GM21528 (cell line): Measurements from ENCODE around the gene CCBE1.
"Not testable (repeated sequence)": the region's sequence is repeated elsewhere in the genome, so short reads cannot be mapped to it uniquely, and the experiment has no call there.

Experiments used
- ATAC-seq: cut with Tn5 transposase; IDR thresholded peaks from one replicate; pipeline ENCODE4 v1.9.1; 2021; ENCODE audit warnings: mild to moderate bottlenecking, moderate library complexity; ENCODE audit not compliant: unreplicated experiment, low FRiP score

The CCBE1 gene

DNA sequence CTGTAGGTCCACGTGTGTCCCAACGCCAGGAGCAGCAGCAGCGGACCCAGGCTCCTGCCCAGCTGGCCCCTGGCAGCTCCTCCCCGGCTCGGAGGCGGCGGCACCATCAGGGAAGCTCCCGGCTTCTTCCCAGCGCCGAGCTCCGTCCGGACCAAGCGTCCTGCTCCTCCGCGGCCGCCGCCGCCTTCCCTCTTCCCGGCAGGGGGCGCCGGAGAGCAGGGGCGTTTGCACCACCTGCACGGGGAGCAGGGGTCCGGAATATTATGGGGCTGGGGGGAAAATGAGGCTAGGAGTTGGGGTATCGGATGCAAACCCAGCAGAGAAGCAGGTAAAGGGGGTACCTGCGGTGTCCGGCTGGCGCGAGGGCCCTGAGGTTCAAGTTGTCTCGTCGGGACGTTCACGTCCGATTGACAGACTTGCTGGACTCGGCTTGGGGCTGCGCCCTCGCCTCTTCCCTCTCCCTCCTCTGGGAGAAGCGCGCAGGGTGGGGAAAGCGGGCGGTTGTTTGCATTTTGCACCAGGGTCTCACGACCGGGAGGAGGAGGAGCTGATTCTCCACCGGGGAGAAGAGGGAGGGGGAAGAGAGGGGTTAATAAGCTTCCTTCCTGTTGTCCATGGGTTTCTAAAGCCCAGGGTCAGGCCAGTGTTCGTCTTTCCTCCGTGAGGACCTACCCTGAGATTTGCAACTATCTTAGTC is at the start of gene CCBE1:
Gene CCBE1, minus strand, starts transcription at position 188 of the 697 bp plus-strand sequence.
- ATAC-seq, result peak; percentile 72

DNA sequence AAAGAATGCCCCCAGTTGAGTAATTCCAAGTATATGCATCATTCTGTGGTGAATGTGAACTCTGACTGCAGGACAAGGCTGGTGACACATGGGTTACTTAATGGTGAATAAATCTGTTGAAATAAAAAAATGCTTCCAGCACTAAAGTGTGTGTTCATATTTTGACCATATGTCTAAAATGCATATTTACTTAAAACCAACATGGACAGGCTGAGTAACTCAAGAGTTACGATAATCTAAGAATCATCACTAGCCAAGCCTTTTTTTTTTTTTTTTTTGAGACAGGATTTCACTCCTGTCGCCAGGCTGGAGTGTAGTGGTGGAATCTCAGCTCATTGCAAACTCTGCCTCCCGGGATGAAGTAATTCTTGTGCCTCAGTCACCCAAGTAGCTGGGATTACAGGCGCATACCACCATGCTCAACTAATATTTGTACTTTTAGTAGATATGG is 47.1 kb upstream of the CCBE1 start:
- no peak for ATAC-seq

DNA sequence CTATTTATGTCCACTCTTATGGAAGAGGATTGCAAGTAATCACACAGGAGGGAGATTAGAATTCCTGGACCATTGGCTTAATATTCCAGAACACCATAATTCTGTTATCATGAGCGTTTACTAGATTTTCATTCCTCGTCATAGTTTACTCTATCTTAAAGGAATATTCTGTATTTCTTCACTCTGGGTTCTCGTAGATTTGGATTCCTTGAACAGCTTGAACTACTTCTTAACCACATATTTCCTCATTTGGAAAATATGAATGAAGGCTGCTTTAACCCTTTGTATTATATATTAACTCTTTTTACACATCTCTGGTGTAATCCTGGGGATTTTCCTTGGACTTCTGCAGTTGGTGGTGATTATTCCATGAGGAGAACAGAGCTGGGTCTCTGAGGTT is 46.3 kb upstream of the CCBE1 start:
- no peak for ATAC-seq

DNA sequence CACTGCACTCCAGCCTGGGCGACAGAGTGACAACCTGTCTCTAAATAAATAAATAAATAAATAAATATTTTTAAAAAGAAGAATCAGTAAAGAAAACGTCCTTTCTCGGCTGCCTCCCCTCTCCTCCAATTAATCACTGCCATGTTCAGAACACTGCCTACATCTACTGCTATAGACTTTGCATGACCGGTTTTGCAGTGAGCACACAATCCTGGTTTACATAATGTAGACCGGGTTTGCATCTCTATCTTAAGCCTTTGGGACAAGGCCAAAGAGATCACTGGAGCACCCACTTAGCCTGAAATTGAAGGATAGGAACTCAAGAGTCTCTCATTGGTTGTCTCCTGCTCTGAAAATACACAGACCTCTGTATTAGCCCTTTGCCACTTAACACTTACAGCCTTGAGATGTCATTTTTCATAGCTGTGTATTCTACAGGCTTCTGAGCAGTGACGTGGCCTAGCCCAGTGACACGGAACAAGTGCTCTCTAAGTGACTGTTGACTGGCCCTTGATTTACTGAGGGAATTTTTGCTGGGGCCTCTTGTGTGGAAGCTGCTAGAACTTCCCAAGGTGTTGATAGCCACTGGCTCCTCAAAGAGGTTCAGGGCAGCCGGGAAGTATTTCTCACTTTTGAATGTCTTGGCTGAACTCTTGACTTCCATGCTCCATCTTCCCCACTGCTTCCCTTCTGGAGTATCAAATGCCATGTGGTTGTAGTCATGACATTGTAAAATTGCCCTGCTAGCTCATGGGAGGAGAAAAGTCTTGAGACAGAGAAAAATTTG is 45.3 kb upstream of the CCBE1 start:
- ATAC-seq, result no peak

DNA sequence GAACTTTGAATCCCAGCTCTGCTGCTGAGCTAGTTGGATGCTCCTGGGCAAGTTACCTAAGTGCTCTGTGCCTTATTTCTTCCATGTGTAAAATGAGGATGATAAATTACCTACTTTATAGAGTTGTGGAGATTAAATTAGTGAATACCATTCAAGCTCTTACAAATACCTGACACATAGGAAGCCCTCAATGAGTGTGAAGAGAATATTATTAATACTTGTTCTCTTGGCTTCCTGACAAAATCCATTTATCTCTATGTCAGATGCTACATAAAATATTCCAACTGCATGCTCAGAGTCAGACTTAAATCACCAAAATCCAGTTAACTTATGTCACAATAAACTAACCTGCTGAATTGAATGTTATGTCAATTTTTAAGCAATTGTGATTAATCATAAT is 42.9 kb upstream of the CCBE1 start:
- ATAC-seq, result no peak

DNA sequence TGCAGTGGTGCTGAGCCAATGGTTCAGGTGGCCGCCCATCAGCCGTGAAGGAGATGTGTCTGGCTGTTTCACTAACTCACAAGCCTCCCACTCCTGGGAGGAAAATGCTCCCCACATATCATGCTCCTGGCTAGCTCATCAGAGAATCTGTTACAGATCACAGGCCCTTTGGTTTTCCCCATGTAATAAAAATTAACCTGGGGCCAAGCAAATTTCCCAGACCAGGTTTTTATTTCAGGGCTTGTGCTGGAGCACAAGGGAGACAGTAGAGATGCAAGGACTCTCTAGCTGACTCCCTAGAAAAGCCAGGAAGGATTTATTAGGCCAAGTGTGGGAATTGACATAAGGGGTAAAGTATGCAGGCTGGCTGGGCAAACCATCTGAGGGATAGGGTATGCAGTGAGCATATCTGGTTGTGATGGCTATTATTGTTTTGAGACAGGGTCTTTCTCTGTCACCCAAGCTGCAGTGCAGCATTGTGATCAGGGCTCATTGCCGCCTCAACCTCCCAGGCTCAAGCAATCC is 40.6 kb upstream of the CCBE1 start:
- ATAC-seq, result no peak

DNA sequence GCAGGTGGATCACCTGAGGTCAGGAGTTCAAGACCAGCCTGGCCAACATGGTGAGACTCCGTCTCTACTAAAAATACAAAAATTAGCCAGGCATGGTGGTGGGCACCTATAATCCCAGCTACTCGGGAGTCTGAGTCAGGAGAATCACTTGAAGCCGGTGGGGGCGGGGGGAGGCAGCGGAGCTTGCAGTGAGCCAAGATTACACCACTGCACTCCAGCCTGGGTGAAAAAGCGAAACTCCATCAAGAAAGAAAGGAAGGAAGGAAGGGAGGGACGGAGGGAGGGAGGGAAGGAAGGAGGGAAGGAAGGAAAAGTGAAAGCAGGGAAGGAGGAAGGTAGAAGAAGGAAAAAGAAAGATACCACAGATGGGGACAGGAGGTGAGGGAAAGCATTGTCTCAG is 40.1 kb upstream of the CCBE1 start:
- not testable (repeated sequence) for ATAC-seq

DNA sequence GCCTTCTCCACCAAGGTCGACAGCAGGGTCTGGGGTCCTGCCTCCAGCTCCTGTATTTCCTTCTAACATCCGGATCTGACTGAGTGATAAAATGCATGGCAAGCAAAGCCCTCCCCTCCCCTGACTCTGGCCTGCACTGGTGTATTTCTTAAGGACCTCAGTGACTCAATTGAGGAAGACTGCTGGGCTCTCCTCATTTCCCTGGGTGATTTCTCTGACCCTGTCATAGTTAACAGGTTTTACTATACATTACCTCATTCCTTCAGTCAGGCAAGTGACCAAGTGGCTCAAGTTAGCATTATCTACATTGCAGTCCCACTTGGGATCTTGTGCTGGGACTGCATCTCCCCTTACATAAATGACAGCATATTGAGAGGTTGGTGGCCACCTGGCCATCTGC is 38.8 kb upstream of the CCBE1 start:
- ATAC-seq, result no peak

DNA sequence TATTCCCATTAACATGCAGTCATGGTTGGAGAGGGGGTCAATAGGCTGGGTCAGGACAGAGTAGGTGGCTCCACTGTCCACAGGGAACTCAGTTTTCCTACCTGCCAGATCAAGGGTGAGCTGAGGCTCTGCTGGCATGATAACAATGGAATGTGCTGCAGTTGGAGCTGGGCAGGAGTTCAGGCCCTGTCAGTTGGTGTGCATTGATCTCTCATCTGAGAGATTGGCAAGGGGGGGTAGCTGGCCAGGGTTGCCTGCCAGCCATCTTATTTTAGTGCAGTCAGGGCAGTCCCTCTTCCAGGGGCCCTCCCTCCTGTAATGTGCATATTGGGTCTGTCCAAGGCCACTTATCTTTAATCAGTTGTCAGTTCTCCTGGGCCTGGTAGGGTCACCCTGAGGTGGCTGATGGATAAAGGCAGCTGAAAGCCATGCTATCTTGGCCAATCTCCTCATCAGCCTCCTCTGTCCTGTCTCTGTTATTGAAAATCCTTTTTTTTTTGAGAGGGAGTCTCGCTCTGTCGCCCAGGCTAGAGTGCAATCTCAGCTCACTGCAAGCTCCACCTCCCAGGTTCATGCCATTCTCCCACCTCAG is 38.1 kb upstream of the CCBE1 start:
- no peak for ATAC-seq

DNA sequence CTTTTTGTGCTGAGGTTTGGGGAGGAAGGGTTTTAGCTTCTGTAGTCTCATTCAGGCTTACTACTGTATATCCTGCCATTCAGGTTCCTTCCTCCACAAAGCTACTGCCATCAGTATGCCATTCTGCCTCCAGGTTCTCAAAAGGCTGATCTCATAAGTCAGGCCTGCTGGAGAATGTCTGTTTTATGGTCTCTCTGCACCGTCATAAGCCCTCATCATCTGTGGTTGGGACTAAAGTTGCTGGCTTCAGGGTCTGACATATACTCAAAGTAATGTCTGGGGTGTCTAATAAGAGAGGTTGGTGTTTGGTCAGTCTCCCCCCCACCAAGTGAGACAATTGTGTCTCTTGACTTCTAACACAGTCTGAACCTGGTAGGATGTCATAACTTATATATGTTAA is 36.2 kb upstream of the CCBE1 start:
- no peak for ATAC-seq

DNA sequence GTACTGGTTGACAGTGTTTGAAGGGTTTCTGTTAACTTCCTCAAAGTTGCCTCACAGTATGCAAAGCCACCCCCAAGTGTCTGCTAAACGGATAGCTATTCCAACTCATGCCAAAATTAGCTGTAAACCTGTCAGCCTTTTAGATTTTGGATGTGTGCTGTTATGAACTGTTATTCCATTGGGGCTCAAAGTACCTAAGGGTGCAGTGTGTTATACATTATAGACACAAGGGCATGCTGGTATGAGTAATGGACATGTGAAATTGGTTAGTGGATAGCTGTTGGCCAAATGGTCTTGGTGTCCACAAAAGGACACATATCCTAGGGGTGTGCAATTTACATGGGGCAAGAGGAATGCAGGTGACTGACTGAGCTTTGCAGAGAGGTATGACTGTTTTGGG is 33.7 kb upstream of the CCBE1 start:
- ATAC-seq, result no peak

DNA sequence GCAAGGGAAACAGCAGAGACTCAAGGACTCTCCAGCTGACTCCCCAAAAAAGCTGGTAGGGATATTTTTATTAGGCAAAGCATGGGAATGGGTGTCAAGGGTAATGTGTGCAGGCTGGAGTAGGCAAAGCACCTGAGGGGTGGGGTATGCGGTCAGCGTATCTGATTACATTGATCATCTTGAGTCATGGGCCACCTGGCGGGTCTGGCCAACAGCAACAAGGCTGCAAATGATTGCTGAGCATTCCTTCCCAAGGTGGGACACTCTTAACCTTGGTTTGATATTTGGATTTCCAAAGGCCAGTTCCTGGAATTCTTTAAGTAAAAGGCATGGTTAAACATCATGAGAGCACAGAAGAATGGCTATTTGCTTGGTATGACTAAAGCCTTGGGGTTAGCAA is 32.6 kb upstream of the CCBE1 start:
- no peak for ATAC-seq

DNA sequence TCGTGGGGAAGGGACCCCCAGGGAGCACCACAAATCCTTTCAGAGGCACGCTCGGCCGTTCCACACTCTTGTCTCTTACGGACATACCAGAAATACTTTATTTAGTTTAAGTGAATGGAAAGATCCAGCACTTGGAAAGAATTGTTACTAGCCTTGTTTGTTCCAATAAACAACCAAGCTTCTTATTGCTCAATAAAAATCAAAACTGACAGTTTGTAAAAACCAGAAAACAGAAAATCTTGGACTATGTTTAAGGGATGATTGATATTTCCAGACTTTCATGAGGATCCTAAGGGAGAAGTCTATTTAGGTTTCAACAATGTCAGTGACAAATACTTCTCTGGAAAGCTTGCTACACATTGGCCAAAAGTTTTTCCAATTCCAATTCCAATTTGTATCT is 31.6 kb upstream of the CCBE1 start:
- no peak for ATAC-seq

DNA sequence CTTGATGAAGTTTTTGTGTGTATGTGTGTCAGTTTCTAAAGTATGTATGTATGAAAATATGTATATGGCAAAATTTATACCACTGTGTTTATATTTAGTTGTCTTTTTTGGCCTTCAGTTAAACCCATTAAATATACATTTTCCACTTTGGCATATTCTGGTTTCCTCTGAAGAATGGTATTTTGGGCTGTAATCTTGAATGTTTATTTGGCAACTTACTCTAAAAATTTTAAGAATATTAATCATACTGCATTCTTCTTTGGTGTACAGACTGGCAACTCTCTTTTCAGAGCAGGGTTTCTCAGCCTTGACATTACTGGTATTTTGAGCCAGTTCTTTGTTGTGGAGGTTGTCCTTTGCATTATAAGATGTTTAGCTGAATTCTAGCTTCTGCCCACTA is 27.9 kb upstream of the CCBE1 start:
- ATAC-seq, result no peak

DNA sequence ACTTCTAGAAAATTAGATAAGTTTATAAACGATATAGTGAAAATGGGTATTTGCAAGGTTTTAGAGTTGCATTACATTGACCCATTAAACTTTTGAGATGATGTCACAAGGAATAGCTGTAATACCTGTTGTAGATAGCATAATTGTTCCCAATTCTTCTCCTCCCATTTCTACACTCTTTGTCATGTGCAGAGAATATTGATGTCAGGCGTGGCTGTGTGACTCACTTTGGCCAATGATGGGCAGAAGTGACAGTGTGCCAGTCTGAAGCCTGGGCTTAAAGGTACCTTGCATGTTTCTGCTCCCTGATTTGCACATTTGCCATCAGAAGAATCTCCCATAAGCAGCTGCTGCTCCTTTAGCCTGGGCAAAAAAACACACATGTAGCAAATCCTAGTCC is 26.9 kb upstream of the CCBE1 start:
- no peak for ATAC-seq

DNA sequence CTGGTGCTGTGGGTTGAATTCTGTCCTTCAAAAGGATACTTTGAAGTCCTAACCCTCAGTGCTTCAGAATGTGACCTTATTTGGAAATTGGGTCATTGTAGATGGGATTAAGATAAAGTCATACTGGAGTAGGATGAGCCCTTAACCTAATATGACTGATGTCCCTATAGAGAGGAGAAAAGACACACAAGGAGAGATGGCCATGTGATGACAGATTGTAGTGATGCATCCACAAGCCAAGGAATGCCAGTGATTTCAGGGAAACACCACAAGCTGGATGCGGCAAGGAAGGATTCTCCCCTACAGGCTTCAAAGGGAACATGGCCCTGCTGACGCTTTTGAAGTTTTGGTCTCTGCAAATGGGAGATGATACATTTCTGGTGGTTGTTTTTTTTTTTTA is 24.7 kb upstream of the CCBE1 start:
- ATAC-seq, result no peak

DNA sequence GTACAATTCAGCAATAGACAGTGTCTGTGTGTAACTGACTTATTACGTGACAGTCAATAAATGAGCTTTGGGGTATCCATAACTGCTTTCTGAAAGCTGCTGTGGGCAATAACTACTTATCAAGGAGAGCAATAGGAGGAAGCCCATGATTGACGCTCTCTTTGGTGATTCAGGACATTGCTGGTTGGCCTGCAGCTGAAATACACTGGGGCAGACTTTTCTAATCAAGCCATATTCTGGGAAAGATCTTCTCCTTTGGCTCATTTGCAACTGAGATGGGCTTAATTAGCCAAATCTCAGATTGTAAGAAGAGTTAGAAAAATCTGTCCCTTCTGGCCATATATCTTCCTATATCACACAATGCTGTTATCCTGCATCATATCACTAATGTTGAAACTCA is 24.0 kb upstream of the CCBE1 start:
- no peak for ATAC-seq

DNA sequence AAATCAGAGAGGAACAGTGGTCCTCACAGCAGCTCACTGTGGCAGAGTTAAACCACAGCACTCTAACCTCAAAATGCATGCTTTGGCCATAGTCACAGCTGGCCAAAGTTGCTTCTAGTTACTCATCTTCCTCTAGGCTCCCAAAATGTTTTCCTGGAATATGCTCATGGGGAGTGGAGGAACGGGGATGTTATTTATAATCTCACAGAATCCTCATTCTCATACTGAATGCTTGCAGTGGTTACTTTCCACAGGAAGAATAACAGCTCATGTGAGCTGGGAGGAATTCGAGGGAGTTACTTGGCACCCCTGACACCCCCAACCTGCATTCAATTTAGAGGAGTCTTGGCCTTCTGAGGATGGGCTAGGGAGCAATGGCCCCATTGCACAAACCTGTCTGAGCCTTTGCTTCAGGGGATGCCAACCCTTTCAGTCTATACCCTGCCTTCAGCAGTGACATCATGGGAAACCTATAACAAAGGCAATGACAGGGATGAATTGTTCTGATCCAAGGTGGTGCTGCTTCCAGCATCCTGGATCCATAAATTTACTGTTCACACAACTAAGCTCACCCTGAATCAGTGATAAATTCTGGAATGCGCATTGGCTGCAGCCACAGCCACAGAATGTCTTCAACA is 22.4 kb upstream of the CCBE1 start:
- ATAC-seq, result no peak

DNA sequence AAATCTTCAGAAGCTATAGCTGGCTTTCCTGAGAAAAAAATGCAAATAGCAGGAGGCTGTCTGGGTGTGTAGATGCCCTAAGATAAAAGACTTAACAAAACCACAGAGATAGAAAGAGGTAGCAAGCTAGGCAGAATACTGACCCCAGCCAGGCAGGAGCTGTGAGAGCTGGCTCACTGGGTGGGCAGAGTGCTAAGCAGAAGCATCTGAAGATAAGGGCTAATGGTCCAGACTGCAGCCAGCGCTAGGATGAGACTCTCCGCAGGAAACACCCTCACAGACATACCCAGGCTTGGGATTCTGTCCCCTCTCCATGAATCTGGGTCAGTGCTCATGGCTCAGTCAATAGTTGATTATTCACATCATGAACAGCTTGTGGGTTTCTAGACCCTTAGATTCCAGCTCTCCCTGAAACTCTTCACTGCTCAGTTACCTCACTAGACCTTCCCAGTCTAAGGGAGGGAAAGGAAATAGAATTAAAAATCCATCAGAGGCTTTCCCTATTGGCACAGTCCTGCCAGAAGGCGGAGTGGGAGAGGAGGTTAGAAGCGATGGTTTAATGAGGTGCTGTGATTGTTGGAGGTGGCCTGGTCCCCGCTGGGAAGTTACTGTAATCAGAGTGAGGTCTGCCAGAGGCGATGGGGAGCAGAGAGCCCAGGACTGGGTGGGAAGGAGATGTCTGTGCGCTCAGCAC is 21.4 kb upstream of the CCBE1 start:
- ATAC-seq, result no peak

DNA sequence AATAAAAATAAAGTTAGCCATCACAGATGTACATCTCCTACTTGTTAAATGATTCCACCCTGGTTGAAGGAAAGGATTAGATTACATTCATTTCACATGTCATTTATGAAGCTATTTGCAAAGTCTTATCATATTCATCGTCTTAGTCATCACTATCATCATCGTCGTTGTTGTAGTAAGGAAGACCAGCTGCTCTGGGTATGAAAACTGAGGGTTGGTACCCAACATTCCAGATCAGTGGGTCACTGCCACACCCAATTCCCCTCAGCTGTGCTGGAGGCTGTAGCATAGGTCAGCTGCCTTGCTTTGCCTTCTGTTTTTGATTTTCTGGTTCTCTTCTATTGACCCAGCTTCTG is 20.9 kb upstream of the CCBE1 start:
- ATAC-seq, result no peak

DNA sequence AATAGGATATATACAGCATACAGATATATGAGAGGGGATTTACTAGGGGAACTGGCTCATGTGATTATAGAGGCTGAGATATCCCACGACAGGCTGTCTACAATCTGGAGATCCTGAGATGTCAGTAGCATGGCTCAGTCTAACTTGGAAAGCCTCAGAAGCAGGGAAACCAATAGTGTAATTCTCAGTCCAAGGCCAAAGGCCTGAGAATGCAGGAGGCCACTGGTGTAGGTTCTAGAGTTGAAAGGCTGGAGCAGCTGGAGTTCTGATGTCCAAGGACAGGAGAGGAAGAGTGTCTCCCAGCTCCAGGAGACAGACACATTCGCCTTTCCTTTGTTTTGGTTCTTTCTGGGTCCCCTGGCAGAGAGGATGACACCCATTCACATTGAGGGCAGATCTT is 20.1 kb upstream of the CCBE1 start:
- no peak for ATAC-seq
